ENCODE results near the gene TNS3. TPM values are rescaled to one million over a fixed set of nuclear protein-coding genes. Genes with fewer than 3 reads are reported as not detected.
A peak's percentile ranks its signal among the peaks of the same experiment; 100 is the strongest.

TNS3 gene
- total and polyA plus RNA-seq, 2 experiments from 2014 or later, result 2.7 to 5.7 TPM

- Histone ChIP-seq H3K36me3 (no peaks in the 10 kb centered on the region), H3K4me3 (no peak overlapping the region), H3K9me3 (ENCODE audit: low read depth) (no peaks in the 10 kb centered on the region), H3K27me3 (no peaks in the 10 kb centered on the region), H3K4me1 (ENCODE audit: low read depth) (peaks cover 35% of the 10 kb centered on the region), H3K27ac (peak overlapping the region; percentile 98)
- no peak for DNase-seq (ENCODE audit: low read depth in 1 of 2, low spot score in 1 of 2)
- TF ChIP-seq CTCF (IDR thresholded peaks at IDR 0.05; ENCODE audit: low read depth, low read length), result no peak
Observed at GRCh38 chr7:47481541-47482012, 100.3 kb downstream of the TNS3 start.

- no peak for TF ChIP-seq CTCF (IDR thresholded peaks at IDR 0.05; ENCODE audit: low read depth, low read length)
- Histone ChIP-seq H3K27me3 (no peaks in the 10 kb centered on the region), H3K4me3 (no peak overlapping the region), H3K4me1 (ENCODE audit: low read depth) (peaks cover 34% of the 10 kb centered on the region), H3K36me3 (no peaks in the 10 kb centered on the region), H3K27ac (peak overlapping the region; percentile 98), H3K9me3 (ENCODE audit: low read depth) (no peaks in the 10 kb centered on the region)
- no peak for DNase-seq (ENCODE audit: low read depth in 1 of 2, low spot score in 1 of 2)
Observed at GRCh38 chr7:47480576-47481538, 101.1 kb downstream of the TNS3 start.

GRCh38 chr7:47479821-47480575, 101.9 kb downstream of the TNS3 start:
- Histone ChIP-seq H3K27me3 (no peaks in the 10 kb centered on the region), H3K4me3 (no peak overlapping the region), H3K27ac (no peak overlapping the region), H3K9me3 (ENCODE audit: low read depth) (no peaks in the 10 kb centered on the region), H3K36me3 (no peaks in the 10 kb centered on the region), H3K4me1 (ENCODE audit: low read depth) (peaks cover 31% of the 10 kb centered on the region)
- no peak for TF ChIP-seq CTCF (IDR thresholded peaks at IDR 0.05; ENCODE audit: low read depth, low read length)
- no peak for DNase-seq (ENCODE audit: low read depth in 1 of 2, low spot score in 1 of 2)

- no peak overlapping the region for H3K4me3 ChIP-seq
- no peaks in the 10 kb centered on the region for H3K36me3 ChIP-seq
- TF ChIP-seq CTCF (IDR thresholded peaks at IDR 0.05; ENCODE audit: low read depth, low read length), result no peak
- peak overlapping the region; percentile 62 for H3K27ac ChIP-seq
- no peak for DNase-seq (ENCODE audit: low read depth in 1 of 2, low spot score in 1 of 2)
- H3K4me1 ChIP-seq (ENCODE audit: low read depth), result peaks cover 34% of the 10 kb centered on the region
- no peaks in the 10 kb centered on the region for H3K27me3 ChIP-seq
- H3K9me3 ChIP-seq (ENCODE audit: low read depth), result no peaks in the 10 kb centered on the region
Observed at GRCh38 chr7:47478926-47479711, 102.8 kb downstream of the TNS3 start.

- Histone ChIP-seq H3K4me1 (ENCODE audit: low read depth) (peaks cover 34% of the 10 kb centered on the region), H3K27me3 (no peaks in the 10 kb centered on the region), H3K4me3 (no peak overlapping the region), H3K36me3 (no peaks in the 10 kb centered on the region), H3K27ac (no peak overlapping the region), H3K9me3 (ENCODE audit: low read depth) (no peaks in the 10 kb centered on the region)
- no peak for TF ChIP-seq CTCF (IDR thresholded peaks at IDR 0.05; ENCODE audit: low read depth, low read length)
- DNase-seq (ENCODE audit: low read depth in 1 of 2, low spot score in 1 of 2), result peak in 1 of 2 donors; percentile 56
Observed at GRCh38 chr7:47478017-47478344, 103.9 kb downstream of the TNS3 start.

All from cardiac muscle cell (in vitro differentiated cells and primary cell).